H4 (cell line): Measurements from ENCODE around the gene DNAI4. TPM values are rescaled to one million over a fixed set of nuclear protein-coding genes. Genes with fewer than 3 reads are reported as not detected.

Source experiments
- DNase-seq: peaks from one replicate; pipeline ENCODE4 v3.0.0-alpha.2; 2015; ENCODE audit warnings: low spot score
- total RNA-seq: library from RNA; depleted of rRNA; stranded (reverse); fragments of >200 nt; shearing (Covaris generic); gene quantifications from 2 replicates; pipeline ENCODE4 v1.2.3, GENCODE V29; 2014; rRNA removed

The DNAI4 gene
- total RNA-seq, 1 experiment from 2014 or later: 0.89 TPM

DNA sequence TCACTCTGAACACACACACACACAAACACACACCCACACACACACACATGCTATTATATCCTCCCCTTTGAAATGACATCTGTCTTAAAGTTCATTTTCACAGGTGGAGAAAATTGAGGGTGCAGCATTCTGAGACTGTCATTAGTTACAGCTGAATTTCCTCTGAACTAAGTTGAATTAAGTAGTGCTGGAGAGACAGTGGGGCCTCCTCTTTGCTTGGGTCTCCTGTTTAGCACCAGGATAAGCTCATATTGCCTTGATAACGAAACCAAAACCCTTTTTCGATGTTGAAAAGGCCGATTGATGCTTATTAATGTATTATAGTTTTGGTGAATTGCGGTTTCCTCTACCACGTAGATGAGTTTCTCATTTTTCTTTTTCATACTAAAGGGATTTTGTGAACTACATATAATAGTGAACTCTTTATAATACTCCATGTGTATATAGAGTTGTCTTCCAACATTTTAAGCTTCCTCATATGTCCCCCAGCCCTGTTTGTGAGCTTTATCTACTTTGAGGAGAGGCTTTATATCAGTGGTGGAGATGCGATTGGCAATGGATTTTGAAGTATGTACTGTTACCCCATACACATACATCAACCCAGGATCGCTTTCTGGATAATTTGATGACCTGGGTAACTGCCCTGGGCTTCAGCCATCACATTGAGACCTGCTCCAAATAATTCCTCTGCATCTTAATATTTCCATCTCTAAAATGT is 155.0 kb downstream of the DNAI4 start:
- no peak for DNase-seq

- no peak for DNase-seq
Measured at GRCh38 chr1:66768965-66769364, 155.7 kb downstream of the DNAI4 start.

GRCh38 chr1:66767626-66768025 is 157.0 kb downstream of the DNAI4 start:
- no peak for DNase-seq

- DNase-seq: peak; percentile 43
Measured at GRCh38 chr1:66764994-66765578, 159.6 kb downstream of the DNAI4 start.

Other genes starting within 250 kb of the DNAI4 start
- gene DYNLT5, start 172.4 kb downstream of the DNAI4 start, total RNA-seq: not detected in 2 replicates
- gene INSL5, start 123.6 kb downstream of the DNAI4 start, total RNA-seq: not detected in 2 replicates
- 17.6 and 25.4 TPM in 2 replicates for gene MIER1, start 134 bp upstream of the DNAI4 start, total RNA-seq
- 17.5 and 18.1 TPM in 2 replicates for gene SLC35D1, start 129.3 kb upstream of the DNAI4 start, total RNA-seq
- gene C1orf141, start 210.1 kb upstream of the DNAI4 start, total RNA-seq: not detected in 2 replicates
- not detected in 2 replicates for gene IL23R, start 241.6 kb upstream of the DNAI4 start, total RNA-seq